HepG2 (cell line): ENCODE measurements around the gene DNAJC5. TPM values are rescaled to one million over a fixed set of nuclear protein-coding genes. Genes with fewer than 3 reads are reported as not detected.
A peak's percentile ranks its signal among the peaks of the same experiment; 100 is the strongest.

ENCODE experiments used
- BCLAF1 ChIP-seq: fragments of 450-650 bp; IDR thresholded peaks from 2 replicates; pipeline ENCODE4 v1.6.1; 2017; ENCODE audit warnings: mild to moderate bottlenecking
- BHLHE40 ChIP-seq: IDR thresholded peaks from 2 replicates; pipeline ENCODE4 v1.6.1; 2011; ENCODE audit warnings: low read length, improper control_type of control experiment
- CCAR2 ChIP-seq: fragments of 200-400 bp; formaldehyde crosslinking; optimal IDR thresholded peaks from 2 replicates; pipeline ENCODE3; 2018; ENCODE audit warnings: low read depth, mild to moderate bottlenecking, low read length, moderate library complexity
- HNF4G ChIP-seq, 2 experiments: sonication (generic) in 1 of 2; formaldehyde crosslinking in 1 of 2; IDR thresholded peaks; 2 replicates each; pipeline versions ENCODE4 v1.4.0 to v1.6.1; 2011 to 2020; ENCODE audit warnings: borderline replicate concordance in 2 of 2, low read depth in 2 of 2, mild to moderate bottlenecking in 2 of 2, low read length in 1 of 2, missing genetic modification reagents in 1 of 2, moderate library complexity in 1 of 2
- PRDM4 ChIP-seq: sonication (generic); formaldehyde crosslinking; IDR thresholded peaks from 2 replicates; pipeline ENCODE4 v1.9.0; 2021; ENCODE audit warnings: missing genetic modification reagents, borderline replicate concordance
- REL ChIP-seq: sonication (generic); formaldehyde crosslinking; conservative IDR thresholded peaks from 2 replicates; pipeline ENCODE4 v1.8.0; 2022; ENCODE audit warnings: mild to moderate bottlenecking, missing genetic modification reagents, moderate library complexity
- SATB2 ChIP-seq: sonication (generic); formaldehyde crosslinking; IDR thresholded peaks from 2 replicates; pipeline ENCODE4 v1.5.0; 2020; ENCODE audit warnings: missing genetic modification reagents
- SNAPC4 ChIP-seq: sonication (generic); formaldehyde crosslinking; IDR thresholded peaks from 2 replicates; pipeline ENCODE4 v1.4.0; 2020; ENCODE audit warnings: mild to moderate bottlenecking, missing genetic modification reagents
- SPEN ChIP-seq: sonication (generic); formaldehyde crosslinking; IDR thresholded peaks from 2 replicates; pipeline ENCODE4 v1.5.1; 2020; ENCODE audit warnings: low read depth, mild to moderate bottlenecking, missing genetic modification reagents
- ZBTB33 ChIP-seq: sonication (generic); formaldehyde crosslinking; IDR thresholded peaks from 2 replicates; pipeline ENCODE4 v1.4.0; 2020; ENCODE audit warnings: missing genetic modification reagents
- ZNF234 ChIP-seq: sonication (generic); formaldehyde crosslinking; conservative IDR thresholded peaks from 2 replicates; pipeline ENCODE4 v1.5.1; 2020; ENCODE audit warnings: mild to moderate bottlenecking, missing genetic modification reagents
- ZNF552 ChIP-seq: sonication (generic); formaldehyde crosslinking; IDR thresholded peaks from 2 replicates; pipeline ENCODE4 v1.9.0; 2022; ENCODE audit warnings: missing genetic modification reagents, mild to moderate bottlenecking, borderline replicate concordance
- ZNF607 ChIP-seq: sonication (generic); formaldehyde crosslinking; IDR thresholded peaks from 2 replicates; pipeline ENCODE4 v1.5.1; 2020; ENCODE audit warnings: missing genetic modification reagents, mild to moderate bottlenecking, borderline replicate concordance
- ZNF777 ChIP-seq: sonication (generic); formaldehyde crosslinking; IDR thresholded peaks from 2 replicates; pipeline ENCODE4 v1.4.0; 2020; ENCODE audit warnings: missing genetic modification reagents
- ZNF850 ChIP-seq: sonication (generic); formaldehyde crosslinking; conservative IDR thresholded peaks from 2 replicates; pipeline ENCODE4 v1.9.0; 2021; ENCODE audit warnings: mild to moderate bottlenecking, missing genetic modification reagents
- polyA plus RNA-seq, 8 experiments: library from polyadenylated mRNA; depleted of rRNA in 3 of 8; stranded (reverse) in 7 of 8; unstranded in 1 of 8; fragments of >200 nt; fragmentation: Illumina TruSeq in 4 of 8; extraction: Trizol in 4 of 8; gene quantifications; 2 replicates each; pipeline versions ENCODE4 v1.2.1 to v1.2.3, GENCODE V29; 2011 to 2016; ENCODE audit warnings: low read depth in 4 of 8, missing spikeins in 1 of 8, mixed read lengths in 1 of 8; ENCODE audit not compliant: insufficient read depth in 1 of 8
- total RNA-seq, 5 experiments: library from RNA; depleted of rRNA; stranded (reverse); fragments of >200 nt; fragmentation: Illumina TruSeq; extraction: Trizol; gene quantifications; 2 replicates each; pipeline ENCODE4 v1.2.3, GENCODE V29; 2016; ENCODE audit warnings: low read depth in 1 of 5

DNAJC5 gene
- total and polyA plus RNA-seq, 2 of the 13 experiments (the other 11 are each of a cell fraction or from before 2014, with no cell fraction given) = 42.8 to 64.5 TPM

GRCh38 chr20:63956664-63957003, 61.7 kb downstream of the DNAJC5 start (continued):
- TF ChIP-seq ZBTB33 (CRISPR knock-in tag) (no peak), SATB2 (CRISPR knock-in tag) (no peak), ZNF850 (CRISPR knock-in tag) (no peak), HNF4G (IDR thresholded peaks at IDR 0.05; ENCODE audit: borderline replicate concordance, low read depth, low read length) (no peak), HNF4G (CRISPR knock-in tag; IDR thresholded peaks at IDR 0.05; ENCODE audit: borderline replicate concordance, low read depth) (no peak), BCLAF1 (no peak), ZNF552 (CRISPR knock-in tag) (peak; percentile 6; the same call in 1 of the 2 replicates), SNAPC4 (CRISPR knock-in tag) (peak; percentile 85; the same call in 1 of the 2 replicates), REL (CRISPR knock-in tag) (0 out of 2 replicates have a peak, but pooled peaks have one; percentile 14), ZNF777 (no peak), SPEN (CRISPR knock-in tag) (no peak), CCAR2 (no peak), ZNF607 (CRISPR knock-in tag) (no peak), BHLHE40 (no peak), ZNF234 (CRISPR knock-in tag) (peak; percentile 6; the same call in 1 of the 2 replicates), PRDM4 (CRISPR knock-in tag) (no peak)
